Measurements from ENCODE around the gene DTNB.

DTNB gene

DNA sequence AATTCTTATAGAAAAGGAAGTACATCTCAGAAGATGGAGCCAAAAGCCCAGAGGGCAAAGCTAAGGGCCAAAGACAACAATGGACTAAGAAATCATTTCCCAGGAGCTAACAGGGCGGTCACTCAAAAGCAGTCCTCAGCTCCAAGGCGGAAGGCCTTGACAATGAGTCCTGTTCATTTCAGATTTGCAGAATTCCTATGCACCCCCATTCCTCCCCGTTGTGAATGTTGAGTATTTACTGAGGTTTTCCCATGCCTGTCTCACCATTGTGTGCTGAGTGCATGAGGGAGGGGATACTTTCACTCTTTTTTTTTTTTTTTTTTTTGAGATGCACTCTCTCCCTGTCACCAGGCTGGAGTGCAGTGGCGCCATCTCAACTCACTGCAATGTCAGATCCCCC lies 18.8 kb upstream of the DTNB start:
- Histone ChIP-seq H3K4me3 (ENCODE audit: low read depth in 1 of 2, low read length in 1 of 2) (no peak overlapping the region), H3K27ac (no peak overlapping the region), H3K27me3 (no peaks in the 10 kb centered on the region), H3K9me3 (no peaks in the 10 kb centered on the region), H3K4me1 (ENCODE audit: control insufficient read depth in 1 of 2, insufficient read depth in 1 of 2, low read depth in 1 of 2, low read length in 1 of 2) (no peaks in the 10 kb centered on the region), H3K36me3 (no peaks in the 10 kb centered on the region)
- TF ChIP-seq, protein P1, sequence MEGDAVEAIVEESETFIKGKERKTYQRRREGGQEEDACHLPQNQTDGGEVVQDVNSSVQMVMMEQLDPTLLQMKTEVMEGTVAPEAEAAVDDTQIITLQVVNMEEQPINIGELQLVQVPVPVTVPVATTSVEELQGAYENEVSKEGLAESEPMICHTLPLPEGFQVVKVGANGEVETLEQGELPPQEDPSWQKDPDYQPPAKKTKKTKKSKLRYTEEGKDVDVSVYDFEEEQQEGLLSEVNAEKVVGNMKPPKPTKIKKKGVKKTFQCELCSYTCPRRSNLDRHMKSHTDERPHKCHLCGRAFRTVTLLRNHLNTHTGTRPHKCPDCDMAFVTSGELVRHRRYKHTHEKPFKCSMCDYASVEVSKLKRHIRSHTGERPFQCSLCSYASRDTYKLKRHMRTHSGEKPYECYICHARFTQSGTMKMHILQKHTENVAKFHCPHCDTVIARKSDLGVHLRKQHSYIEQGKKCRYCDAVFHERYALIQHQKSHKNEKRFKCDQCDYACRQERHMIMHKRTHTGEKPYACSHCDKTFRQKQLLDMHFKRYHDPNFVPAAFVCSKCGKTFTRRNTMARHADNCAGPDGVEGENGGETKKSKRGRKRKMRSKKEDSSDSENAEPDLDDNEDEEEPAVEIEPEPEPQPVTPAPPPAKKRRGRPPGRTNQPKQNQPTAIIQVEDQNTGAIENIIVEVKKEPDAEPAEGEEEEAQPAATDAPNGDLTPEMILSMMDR (IDR thresholded peaks at IDR 0.05): no peak

DNA sequence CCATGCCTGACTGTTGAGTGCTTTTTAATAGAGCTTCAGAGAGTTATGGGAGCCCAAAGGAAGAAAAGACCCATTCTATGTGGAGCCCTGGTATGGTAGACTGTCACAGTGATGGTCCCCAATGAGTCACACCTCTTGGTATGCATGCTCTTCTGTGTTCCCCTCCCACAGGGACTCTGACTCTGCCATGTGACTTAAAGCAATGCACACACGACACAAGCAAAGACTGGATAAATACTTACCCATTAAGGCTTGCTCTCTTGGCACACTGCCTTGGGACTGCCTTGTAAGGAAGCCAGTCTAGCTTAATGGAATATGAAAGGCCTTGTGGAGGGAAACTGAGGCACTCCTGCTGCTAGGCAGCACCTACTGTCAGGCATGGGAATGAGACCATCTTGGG lies 16.7 kb upstream of the DTNB start:
- no peaks in the 10 kb centered on the region for H3K36me3 ChIP-seq
- TF ChIP-seq, protein P1 (IDR thresholded peaks at IDR 0.05): no peak

DNA sequence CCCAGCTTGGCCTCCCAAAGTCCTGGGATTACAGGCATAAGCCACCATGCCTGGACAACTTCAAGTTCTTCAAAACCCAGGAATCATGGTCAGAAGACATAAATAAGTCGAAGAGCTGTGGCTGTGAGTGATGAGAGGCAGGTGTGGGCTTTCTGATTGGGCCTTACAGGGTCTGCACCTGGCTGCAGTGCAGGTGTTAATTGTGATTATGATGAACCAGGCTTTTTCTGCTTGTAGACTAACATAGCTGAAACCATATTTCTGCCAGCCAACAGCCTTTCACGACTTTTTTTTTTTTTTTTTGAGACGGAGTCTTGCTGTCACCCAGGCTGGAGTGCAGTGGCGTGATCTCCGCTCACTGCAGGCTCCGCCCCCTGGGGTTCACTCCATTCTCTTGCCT lies 14.9 kb upstream of the DTNB start:
- Histone ChIP-seq H3K36me3 (no peaks in the 10 kb centered on the region), H3K27ac (no peak overlapping the region), H3K4me3 (ENCODE audit: low read depth in 1 of 2, low read length in 1 of 2) (no peak overlapping the region), H3K4me1 (ENCODE audit: control insufficient read depth in 1 of 2, insufficient read depth in 1 of 2, low read depth in 1 of 2, low read length in 1 of 2) (no peaks in the 10 kb centered on the region), H3K27me3 (peaks cover 6% of the 10 kb centered on the region), H3K9me3 (no peaks in the 10 kb centered on the region)
- TF ChIP-seq, protein P1 (IDR thresholded peaks at IDR 0.05): no peak

More for the DNA sequence above, 16.7 kb upstream of the DTNB start:
- no peak overlapping the region for H3K4me3 ChIP-seq (ENCODE audit: low read depth in 1 of 2, low read length in 1 of 2)
- H3K27me3 ChIP-seq: no peaks in the 10 kb centered on the region
- no peaks in the 10 kb centered on the region for H3K4me1 ChIP-seq (ENCODE audit: control insufficient read depth in 1 of 2, insufficient read depth in 1 of 2, low read depth in 1 of 2, low read length in 1 of 2)
- no peaks in the 10 kb centered on the region for H3K9me3 ChIP-seq
- no peak overlapping the region for H3K27ac ChIP-seq

DNA sequence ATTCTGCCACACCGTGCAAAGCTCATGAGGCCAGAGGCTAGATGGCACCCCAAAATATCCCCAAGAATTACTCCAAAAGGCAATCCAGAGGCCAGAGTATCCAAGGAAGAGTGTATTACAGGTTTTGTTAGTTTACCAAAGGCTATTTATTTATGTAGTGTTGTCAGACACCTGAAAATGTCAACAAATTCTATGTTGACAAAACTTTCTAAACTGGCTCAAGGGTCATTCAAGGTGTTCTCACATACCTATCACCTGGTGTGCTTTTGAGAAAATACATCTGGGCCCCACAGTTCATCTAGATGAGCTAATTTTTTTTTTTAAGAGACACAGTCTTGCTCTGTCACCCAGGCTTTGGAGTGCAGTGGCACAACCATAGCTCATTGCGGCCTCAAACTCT lies 12.4 kb upstream of the DTNB start:
- peaks cover 6% of the 10 kb centered on the region for H3K27me3 ChIP-seq

DNA sequence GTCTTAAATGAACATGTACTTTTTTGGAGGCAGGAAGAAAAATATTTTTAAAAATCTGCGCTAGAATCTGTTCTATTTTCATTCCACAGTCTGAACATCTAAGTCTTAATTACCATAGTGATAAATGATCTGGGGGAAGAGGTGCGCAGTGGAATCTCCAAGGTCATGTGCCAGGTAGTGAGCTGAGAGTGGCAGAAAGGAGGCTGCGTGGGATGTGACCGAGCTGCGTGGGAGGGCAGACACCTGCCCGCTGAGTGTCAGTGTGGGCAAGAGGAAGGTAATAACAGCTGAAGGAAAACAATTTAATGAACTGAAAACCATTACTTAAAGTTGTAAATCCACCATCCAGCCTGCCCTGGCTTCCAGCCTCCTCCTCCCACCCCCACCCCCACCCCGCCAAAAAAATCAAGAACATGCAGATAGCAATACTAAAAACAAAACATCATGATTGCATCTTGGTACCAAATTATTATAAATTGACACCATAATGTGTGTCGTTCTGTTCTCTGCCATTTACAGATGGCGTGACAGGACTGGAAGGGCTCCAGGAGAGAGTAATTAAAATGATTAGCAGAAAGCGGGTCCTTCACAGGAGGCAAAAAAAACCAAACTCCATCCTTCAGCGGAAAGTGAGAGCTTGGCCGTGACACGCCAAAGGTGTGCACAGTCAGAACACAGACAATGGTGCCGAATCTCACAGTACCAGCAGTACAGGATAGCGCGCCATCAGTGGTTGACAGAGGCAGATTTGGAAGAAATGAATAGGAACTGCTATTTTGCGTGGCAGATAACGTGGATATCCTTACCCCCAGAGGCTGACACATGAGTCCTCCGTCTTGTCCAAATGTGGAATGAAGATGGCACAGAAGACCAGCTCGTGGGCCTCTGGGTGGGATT lies 11.4 kb upstream of the DTNB start:
- Histone ChIP-seq H3K4me1 (ENCODE audit: control insufficient read depth in 1 of 2, insufficient read depth in 1 of 2, low read depth in 1 of 2, low read length in 1 of 2) (no peaks in the 10 kb centered on the region), H3K27me3 (peaks cover 6% of the 10 kb centered on the region), H3K4me3 (ENCODE audit: low read depth in 1 of 2, low read length in 1 of 2) (no peak overlapping the region), H3K27ac (no peak overlapping the region), H3K36me3 (no peaks in the 10 kb centered on the region), H3K9me3 (no peaks in the 10 kb centered on the region)
- TF ChIP-seq, protein P1 (IDR thresholded peaks at IDR 0.05): no peak

More for the DNA sequence above, 12.4 kb upstream of the DTNB start:
- TF ChIP-seq, protein P1 (IDR thresholded peaks at IDR 0.05): no peak
- H3K36me3 ChIP-seq: no peaks in the 10 kb centered on the region
- H3K9me3 ChIP-seq: no peaks in the 10 kb centered on the region
- no peak overlapping the region for H3K4me3 ChIP-seq (ENCODE audit: low read depth in 1 of 2, low read length in 1 of 2)
- H3K27ac ChIP-seq: no peak overlapping the region
- H3K4me1 ChIP-seq (ENCODE audit: control insufficient read depth in 1 of 2, insufficient read depth in 1 of 2, low read depth in 1 of 2, low read length in 1 of 2): no peaks in the 10 kb centered on the region

Measured in neutrophil (primary cell).